GM19193 (cell line): Measurements from ENCODE around the gene MMD.

Source experiments
- POLR2A ChIP-seq: IDR thresholded peaks from 4 replicates; pipeline ENCODE4 v1.6.1; 2011; ENCODE audit not compliant: insufficient read depth, insufficient read length; ENCODE audit errors: extremely low read depth

MMD gene

GRCh38 chr17:55354941-55355340 is 66.7 kb downstream of the MMD start:
- TF ChIP-seq POLR2A = no peak

DNA sequence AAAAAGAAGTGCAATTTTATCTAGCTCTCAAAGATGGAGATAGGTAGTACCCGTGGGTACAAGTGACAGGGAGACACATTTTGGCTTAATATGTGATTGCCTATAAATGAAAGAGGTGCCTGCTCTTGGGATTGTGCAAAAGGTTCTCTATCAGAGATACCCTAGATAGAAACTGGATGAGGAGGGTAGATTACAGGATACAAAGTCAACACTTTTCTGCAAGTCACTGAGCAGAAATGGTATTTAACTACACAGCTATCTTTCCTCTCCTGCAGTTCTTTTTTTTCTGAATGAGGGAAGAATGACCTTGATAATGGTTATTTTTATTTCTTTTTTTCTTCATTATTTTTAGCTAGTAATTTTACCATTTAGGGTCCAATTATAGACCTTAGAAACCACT is 67.6 kb downstream of the MMD start:
- TF ChIP-seq POLR2A = no peak

- TF ChIP-seq POLR2A = no peak
Observed at GRCh38 chr17:55351226-55351625, 70.4 kb downstream of the MMD start.

DNA sequence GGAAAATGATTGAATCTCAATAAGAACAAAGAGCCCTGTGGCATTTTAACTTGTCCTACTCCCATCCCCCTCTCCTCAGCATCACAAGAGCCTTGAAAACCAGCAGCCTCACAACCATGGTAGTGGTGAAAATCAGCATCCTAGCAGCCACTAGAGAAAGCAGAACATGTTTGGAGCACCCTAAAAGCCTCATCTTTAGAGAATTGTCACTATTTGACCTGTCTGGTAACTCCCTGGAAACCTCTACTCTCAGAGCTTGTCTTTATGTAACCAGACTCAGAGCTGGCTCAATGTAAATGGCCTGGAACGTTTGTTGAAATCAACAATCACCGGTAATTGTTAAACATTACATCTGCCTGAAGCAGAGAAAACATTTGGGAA is 70.8 kb downstream of the MMD start:
- no peak for TF ChIP-seq POLR2A

DNA sequence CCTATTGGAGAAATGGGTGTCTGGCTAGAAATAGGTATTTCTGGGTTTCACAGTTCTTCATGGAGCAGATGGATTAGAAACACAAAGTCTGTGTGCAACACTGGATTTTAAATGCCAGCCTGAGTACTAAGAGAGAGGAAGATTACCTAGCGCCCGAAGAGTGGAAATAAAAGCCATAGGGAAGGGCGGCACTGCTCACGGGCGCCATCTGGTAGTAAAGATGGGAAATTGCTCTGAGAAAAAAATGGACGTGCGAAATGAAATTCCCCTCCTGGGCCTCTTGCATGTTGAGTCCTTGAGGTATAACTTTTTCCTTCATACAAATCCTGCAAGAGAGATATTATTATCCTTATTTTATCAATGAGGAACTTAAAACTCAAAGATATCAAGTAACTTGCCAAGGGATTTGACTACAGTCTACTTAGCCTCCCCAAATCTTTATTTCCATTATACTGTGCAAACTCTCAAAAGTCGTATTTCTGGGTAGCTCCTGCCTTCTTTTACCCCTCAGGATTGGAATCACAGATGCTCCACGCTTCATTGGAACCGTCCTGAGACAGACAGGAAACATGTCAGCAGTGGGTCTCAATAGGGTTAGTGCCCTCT is 72.8 kb downstream of the MMD start:
- no peak for TF ChIP-seq POLR2A

DNA sequence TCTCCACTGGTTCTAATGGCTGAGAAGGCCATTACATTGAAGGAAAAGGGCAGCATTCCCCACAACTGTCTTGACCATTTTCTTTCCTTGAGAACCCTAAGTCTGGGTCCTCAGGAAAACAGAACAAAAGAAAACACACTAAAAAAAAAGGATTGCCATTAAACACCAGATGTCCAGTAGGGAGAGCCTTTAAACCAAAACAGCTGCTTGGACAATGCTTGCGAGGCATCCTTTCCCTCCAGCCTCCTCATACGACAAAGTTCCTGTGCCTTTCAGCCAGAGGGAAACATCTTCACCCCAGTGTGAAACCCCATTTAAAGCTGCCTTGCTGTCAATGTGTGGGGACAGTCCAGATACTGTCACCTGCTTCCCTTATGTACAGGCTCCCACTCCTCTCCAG is 74.3 kb downstream of the MMD start:
- no peak for TF ChIP-seq POLR2A

DNA sequence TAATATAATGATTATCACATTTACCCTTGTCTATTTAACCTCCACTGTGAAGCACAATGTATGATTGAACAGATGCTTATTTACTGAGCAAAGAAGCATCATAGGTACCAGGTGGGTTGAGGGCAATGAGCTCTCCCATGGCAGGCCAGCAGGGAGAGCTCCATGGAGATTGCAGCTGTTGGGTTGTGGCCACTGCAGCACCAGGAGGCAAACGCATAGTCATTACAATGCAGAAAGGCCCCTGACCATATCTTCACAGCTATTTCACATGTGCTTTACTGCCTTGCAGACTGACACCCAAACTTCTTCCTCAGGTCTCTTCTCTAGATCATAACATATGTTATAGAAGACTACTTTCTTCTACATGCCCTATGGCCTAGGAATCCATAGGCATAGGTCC is 75.0 kb downstream of the MMD start:
- TF ChIP-seq POLR2A = no peak

GRCh38 chr17:55345132-55345531 is 76.5 kb downstream of the MMD start:
- TF ChIP-seq POLR2A = no peak

DNA sequence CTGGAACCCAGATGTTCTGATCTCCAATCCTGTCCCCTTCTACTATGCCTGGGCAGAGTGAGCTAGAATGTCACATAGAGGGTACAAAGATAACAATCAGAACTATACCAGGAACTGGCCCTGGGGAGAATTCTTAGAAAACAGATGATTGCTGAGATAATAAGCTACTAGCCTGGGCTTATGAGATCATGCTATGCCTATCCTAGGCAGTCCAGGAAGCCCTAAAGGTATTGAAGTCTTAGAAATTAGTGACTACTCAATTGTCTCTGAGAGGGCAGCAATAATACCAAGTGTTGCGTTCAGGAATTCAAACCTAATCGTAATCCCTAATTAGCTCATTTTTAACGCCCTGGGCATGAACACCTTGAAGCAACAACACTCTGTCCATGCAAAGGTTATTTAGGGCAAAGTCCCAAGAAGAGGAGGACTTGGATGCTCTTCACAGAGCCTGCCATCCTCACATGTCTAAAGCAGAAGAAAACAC is 77.1 kb downstream of the MMD start:
- no peak for TF ChIP-seq POLR2A

- no peak for TF ChIP-seq POLR2A
Observed at GRCh38 chr17:55343900-55344513, 77.6 kb downstream of the MMD start.

DNA sequence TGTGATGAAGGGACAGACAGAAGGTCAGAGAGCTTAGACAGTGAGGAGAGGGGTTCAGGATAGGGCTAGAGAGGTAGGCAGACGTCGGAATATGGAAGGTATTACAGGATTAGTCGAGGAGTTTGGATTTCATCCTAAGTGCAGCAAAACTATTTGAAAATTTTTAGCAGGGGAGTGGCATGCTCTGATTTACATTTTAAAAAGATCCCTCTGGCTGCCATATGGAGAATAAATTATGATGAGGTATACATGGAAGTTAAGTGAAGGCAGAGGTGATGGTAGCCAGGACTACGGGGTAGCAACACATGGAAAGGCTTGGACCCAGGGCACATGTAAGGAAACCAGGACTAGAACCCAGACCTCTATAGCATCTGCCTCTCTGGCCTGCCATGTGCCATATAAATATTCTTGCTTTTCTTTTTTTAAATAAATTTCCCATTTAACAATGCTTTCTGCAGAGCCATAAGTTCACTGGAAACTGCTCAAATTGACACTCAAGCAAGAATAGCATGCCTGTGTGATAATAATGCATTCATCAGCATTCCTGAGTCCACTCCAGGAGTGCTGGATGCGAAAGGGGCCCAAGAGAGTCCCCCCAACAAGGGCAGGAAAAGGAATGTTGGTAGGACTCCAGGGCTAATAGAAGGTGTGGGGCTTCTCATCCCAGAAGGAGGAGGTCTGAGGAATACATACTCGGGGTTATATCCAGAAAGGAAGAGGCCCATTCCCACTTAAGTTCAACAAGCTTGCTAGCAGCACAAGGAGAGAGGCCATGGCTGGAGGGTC is 78.6 kb downstream of the MMD start:
- no peak for TF ChIP-seq POLR2A
